Stimulated activated CD8-positive, alpha-beta memory T cell treated with anti-CD3 and anti-CD28 coated beads, Interleukin-12 subunit alpha, Interleukin-12 subunit beta, amount 100 ng/mL, for 24 hours (primary cell): ENCODE measurements around the gene INPP4A.
"Not testable (repeated sequence)": the region's sequence is repeated elsewhere in the genome, so short reads cannot be mapped to it uniquely, and the experiment has no call there.

ENCODE experiments used
- DNase-seq: peaks from one replicate; pipeline ENCODE4 v3.0.0-alpha.2; 2020; ENCODE audit errors: extremely low read depth

The INPP4A gene

DNA sequence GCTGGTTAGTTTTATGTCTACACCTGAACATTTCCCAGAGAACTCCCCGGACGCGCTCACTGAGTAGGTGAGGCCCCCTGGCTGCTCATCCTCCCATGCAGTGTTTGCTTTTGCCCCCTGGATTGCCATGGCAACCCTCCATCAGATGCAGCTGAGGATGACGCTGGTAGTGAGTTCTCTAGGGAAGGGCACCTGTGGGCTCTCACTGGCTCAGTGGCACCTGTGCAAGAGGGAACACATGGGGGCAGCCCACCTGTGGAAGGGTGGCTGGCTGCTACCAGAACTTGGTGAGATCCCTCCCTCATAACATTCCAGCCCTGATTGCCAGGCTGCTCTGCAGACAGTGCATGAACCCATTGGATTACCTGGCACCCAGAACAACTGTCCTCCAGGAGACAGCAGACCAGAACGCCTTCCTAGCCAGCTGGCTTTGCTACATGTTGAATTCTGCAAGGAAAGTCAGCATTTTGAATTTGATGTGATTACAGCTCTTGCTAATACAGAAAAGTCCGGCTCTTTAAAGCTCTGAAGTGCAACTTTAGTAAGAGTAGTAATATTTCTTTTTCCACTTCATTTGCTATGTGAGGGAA lies 142.0 kb downstream of the INPP4A start:
- DNase-seq = no peak

DNA sequence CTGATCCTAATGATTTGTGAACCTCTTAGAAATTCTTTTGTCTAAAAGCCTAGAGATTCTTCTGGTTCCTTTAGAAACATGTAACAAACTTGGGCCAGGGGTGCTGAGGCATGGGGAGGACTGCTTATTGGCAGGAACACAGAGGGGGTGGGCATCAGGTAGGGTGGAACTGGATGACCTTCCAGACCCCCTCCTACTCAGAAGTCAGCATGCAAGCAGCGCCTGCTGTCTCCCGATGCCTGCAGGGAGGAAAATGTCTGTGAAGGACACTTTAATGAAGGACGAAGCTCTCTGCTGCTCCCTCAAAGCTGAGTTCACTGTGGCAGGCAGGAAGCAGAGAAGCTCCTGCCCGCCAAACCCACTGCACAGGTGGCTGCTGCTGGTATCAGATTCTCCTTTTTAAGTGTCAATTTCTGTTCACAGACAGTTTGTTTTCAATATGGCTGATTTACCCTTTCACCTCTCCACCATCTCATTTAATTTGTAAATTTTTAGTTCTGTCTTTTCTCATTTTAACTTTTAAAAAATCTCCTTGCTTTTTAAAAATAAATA lies 144.3 kb downstream of the INPP4A start:
- no peak for DNase-seq

GRCh38 chr2:98589489-98589888 lies 144.8 kb downstream of the INPP4A start:
- DNase-seq = no peak

DNA sequence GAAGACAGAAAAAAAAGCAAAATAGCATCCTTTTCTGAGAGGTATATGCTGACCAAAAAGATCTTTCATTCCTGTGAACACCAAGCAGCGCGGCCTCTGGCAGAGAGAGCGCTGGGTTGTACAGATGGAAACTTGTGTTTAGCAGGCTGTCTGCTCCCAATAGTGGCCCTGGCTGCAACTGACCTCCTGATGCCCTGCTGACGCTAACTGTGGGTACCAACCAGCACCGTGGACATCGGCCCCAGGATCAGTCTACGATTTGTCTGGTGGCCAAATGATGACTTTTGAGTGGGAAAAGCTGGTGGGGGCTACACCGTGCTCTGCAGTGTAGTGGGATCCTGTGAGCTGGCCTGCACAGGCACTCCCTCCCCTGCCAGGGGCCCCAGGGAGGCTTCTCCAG lies 147.9 kb downstream of the INPP4A start:
- no peak for DNase-seq

DNA sequence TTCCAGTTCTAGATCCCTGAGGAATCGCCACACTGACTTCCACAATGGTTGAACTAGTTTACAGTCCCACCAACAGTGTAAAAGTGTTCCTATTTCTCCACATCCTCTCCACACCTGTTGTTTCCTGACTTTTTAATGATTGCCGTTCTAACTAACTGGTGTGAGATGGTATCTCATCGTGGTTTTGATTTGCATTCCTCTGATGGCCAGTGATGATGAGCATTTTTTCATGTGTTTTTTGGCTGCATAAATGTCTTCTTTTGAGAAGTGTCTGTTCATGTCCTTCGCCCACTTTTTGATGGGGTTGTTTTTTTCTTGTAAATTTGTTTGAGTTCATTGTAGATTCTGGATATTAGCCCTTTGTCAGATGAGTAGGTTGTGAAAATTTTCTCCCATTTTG lies 150.0 kb downstream of the INPP4A start:
- DNase-seq = not testable (repeated sequence)

DNA sequence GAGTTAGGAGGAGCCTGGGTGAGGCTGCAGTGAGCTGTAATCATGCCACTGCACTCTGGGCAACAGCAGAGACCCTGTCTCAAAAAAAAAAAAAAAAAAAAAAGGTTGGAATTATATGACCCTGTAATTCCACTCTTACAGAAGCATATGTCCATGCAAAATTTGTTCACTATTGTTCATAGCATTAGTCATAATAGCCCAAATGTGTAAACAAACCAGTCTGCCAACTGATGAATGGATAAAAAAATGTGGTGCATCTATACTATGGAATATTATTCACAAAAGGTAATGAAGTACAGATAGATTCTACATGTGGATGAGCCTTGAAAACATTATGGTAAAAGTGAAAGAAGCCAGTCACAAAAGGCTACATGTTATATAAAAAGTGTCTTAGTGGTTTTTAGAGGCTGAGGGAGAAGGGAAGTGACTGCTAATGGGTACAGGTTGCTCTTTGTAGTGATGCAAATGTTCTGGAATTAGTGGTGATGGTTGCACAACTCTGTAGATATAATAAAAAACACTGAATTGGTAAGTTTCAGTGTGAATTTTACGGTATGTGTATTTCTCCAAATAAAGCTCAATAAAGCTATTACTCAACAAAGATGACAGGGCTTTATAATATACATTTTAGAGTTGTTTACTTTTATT lies 154.2 kb downstream of the INPP4A start:
- DNase-seq = no peak

- DNase-seq = no peak
These were observed 157.0 kb downstream of the INPP4A start for GRCh38 chr2:98601532-98602132.

DNA sequence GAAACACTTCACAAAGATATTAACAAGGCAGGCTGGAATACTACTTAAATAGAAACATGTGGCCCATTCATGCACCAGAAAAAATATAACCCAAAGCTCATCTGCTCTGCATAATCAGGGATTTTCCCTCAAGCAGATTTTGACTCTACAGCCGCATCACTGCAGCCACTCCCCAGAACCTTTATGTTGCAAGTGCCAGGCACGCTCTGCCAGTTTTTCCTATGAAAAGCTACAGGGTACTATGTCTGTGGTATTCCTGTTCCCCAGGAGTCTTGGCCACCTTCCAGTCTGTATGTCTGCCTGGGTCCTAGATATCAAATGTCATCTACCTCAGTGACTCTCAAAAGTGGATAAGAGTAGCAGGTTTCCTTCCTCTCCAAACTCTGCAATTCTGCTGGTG lies 159.9 kb downstream of the INPP4A start:
- DNase-seq = no peak

- DNase-seq = no peak
These were observed 160.4 kb downstream of the INPP4A start for GRCh38 chr2:98605076-98605475.

- no peak for DNase-seq
These were observed 161.8 kb downstream of the INPP4A start for GRCh38 chr2:98606431-98606830.

DNA sequence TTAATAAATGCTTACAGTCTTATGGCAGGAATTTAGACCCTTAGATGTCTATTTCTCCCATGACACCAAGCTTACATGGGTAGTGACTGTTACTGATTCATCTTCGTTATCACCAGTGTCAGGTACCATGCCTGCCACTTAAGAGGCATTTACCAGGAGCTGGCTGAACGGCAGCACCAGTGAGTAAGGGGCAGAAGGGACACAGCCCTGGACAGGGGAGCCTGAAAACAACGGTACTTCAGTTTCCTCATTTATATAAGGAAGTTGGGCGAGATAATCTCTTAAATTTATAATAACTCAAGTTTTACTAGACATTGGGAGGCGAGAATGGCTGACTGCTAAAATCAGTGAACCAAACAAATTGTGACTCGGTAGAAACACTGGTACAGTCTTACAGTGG lies 162.4 kb downstream of the INPP4A start:
- no peak for DNase-seq

DNA sequence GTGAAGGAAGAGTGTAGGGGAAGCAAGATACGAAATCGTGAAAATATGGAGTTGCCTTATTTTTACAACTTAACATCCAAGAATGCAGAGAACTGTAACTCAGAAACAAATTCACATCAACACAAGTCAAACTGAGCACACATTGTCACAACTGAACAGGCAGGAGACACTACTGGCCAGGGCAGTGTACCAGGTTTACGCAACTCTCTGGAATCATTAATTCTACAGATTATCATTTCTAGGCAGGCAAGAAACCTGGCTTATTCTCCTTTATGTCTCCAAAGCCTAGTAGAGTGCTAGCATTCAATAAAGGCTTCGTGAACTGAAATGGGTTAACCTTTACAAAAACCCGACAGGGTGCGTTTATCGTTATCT lies 163.1 kb downstream of the INPP4A start:
- no peak for DNase-seq

DNA sequence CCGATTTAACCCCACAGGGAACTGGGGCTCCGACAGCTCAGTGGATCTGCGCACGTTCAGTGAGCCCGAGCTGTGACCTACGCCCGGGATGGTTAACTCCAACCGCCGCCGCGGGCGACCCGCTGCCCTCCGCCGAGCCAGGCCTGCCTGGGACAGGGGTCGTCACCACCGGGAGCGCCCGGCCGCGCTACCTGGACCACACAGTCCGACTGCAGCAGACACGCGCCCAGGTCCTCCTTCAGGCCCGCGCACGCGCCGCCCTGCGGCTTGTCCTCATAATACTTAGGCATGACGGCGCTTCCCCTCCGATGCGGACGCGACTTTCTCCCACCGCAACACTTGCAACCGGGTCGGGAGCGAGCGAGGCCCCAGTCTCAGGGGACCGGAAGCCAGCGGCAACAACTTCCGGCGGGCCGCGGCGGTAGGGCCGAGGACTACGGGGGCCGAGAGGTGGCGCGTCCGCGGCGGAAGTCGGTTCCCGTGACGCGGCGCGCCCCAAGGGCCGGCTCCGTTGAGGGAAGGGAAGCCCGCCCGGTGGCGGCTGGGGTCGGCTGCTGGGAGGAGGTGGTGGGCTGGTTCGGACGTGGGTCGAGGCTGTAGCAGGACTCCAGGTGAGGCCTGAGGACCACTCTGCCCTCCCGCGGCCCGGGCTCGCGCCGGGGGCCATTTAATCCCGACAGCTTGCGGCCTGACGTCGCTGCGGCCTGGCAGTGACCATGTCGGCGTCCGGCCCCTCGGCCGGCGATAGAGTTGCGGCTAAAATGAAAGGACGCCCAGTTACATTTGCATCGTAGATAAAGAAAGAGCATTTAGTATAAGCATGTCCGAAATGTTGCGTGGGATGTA lies 163.7 kb downstream of the INPP4A start, which contains the start of the genes COA5 and UNC50:
TSS of gene COA5 (minus strand) at position 397 of the 846 bp plus-strand sequence. CDS start at position 290, 107 bp downstream.
TSS of gene UNC50 (plus strand) at position 474 of the 846 bp plus-strand sequence. CDS start 1,171 bp downstream, outside the sequence.
- DNase-seq = peak; percentile 77

GRCh38 chr2:98608962-98609604 lies 164.4 kb downstream of the INPP4A start:
- no peak for DNase-seq

- no peak for DNase-seq
These were observed 169.5 kb downstream of the INPP4A start for GRCh38 chr2:98614024-98614739.

GRCh38 chr2:98615481-98615880 lies 170.8 kb downstream of the INPP4A start:
- DNase-seq = no peak

- DNase-seq = no peak
These were observed 172.5 kb downstream of the INPP4A start for GRCh38 chr2:98617149-98617548.

DNA sequence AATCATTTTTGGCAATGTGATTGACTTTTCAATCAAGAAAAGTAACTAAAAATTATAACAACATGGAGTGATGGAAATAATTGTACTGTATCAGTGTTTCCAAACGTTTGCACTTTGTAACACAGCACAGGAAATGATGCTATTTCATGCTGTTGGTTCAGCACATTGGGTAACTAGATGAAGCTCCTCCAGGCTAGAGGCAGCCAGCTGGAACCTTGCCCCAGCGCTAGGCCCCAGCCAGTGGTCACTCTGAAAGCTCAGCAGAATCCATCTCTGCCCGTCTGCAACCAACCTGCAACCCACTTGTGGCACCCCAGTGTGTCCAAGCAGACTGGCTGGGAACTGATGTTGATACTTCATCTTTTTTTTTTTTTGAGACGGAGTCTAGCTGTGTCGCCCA lies 179.0 kb downstream of the INPP4A start:
- DNase-seq = no peak

DNA sequence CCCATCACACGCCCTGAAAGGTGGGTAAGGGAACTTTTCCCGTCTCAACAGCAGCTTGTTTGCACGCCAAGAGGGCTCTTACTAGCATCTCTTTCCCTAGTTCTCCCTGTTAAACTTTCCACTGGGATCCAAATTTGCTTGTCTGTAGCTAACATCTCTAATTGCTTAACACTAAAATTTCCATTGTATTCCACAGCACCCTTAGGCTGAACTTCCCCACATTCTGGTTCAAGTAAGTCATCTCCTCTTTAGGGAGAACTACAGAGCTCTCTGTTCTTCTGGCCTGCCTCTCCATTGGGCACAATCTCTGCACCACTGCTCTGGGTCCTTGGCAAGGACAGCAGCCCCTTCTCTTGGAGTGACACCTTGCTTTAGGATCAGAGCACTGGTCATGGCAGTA lies 187.7 kb downstream of the INPP4A start:
- no peak for DNase-seq

DNA sequence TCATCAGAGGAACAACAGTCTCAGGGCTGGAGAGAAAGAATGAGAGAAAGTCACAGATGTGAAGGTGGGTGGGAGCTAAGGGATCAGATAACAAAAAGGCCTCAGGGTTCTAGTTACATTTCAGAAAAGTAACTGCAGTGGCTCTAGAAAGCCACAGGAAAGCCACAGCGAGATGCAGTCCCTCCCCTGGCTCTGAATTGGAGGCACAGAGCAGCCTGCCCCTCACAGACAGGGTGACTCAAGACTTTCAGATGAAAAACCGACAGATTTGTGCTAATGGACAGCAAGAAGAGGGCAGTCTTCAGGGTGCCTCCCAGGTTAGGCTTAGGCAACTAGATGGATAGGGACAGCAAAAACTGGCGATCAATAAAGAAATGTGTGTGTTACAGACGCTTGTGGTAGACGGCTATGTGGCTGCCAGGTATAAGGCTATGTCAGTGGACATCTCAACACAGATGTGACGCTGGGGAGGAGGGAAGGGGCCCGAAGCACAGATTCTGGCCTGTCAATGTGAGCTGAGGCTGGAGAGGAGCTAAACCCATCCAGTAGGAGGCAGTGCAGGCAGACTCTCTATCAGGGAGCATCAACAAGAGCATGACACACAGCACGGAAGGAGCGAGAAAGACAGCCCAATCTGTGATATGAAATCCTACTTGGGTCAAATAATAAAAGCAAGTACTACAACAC lies 189.9 kb downstream of the INPP4A start:
- DNase-seq = no peak
